ENCODE measurements around the gene AP3S1. TPM values are rescaled to one million over a fixed set of nuclear protein-coding genes. Genes with fewer than 3 reads are reported as not detected.
"Not testable (repeated sequence)": the region's sequence is repeated elsewhere in the genome, so short reads cannot be mapped to it uniquely, and the experiment has no call there.

AP3S1 gene
- total RNA-seq, 1 donor from 2014 or later: 73.2 TPM

DNA sequence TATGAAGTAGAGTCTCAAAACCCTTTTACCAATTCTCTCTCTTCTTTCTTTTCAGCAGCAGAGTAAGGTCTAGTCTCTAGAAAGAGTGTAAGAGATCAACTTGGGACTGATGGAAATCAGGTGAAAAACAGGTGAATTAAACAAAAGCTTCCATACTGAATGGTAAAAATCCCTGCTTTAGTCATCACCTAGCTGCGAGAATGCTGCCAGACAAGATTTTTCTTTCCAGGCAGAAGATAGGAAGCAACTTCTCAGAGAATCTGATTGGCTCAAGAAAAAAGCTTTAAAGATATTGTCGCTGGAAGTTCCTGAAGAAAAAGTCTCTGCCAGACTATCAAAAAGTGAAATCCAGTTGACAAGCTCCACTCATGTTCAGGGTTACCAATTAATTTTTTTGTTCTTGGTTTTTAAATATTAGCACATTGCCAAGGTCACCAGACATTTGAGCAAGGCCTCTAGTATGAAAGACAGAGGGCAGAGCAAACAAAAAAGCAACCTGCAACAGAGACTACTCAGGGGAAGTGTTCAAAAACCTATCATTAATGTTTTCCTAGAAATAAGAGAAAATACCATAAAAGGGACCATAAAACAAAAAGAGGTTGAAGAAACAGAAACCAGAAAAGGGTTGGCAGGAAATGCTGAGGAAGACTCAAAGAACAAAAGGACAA, 34.6 kb upstream of the AP3S1 start:
- no peak for DNase-seq (ENCODE audit: low read depth)
- no peak overlapping the region for H3K4me3 ChIP-seq (ENCODE audit: low read depth, low read length)
- TF ChIP-seq, protein P1, sequence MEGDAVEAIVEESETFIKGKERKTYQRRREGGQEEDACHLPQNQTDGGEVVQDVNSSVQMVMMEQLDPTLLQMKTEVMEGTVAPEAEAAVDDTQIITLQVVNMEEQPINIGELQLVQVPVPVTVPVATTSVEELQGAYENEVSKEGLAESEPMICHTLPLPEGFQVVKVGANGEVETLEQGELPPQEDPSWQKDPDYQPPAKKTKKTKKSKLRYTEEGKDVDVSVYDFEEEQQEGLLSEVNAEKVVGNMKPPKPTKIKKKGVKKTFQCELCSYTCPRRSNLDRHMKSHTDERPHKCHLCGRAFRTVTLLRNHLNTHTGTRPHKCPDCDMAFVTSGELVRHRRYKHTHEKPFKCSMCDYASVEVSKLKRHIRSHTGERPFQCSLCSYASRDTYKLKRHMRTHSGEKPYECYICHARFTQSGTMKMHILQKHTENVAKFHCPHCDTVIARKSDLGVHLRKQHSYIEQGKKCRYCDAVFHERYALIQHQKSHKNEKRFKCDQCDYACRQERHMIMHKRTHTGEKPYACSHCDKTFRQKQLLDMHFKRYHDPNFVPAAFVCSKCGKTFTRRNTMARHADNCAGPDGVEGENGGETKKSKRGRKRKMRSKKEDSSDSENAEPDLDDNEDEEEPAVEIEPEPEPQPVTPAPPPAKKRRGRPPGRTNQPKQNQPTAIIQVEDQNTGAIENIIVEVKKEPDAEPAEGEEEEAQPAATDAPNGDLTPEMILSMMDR (conservative IDR thresholded peaks at IDR 0.05; ENCODE audit: low read depth, low read length): no peak

DNA sequence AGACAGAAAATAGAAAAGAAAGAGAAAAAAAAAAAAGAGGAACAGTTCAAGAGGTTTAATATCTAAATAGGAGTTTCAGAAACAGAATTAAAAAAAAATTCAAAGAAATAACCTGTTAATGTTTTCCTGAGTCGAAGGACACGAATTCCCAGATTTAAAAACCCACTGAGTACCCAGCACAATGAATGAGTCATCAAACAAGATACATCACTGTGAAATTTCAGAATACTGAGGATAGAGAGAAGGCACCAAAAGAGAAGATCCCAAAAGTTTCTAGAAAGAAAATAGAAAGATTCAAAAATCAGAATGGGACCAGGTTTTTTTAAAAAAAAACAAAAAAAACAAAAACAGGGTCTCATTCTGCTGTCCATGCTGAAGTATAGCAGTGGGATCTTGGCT, 34.1 kb upstream of the AP3S1 start:
- H3K4me3 ChIP-seq (ENCODE audit: low read depth, low read length): no peak overlapping the region
- TF ChIP-seq, protein P1 (conservative IDR thresholded peaks at IDR 0.05; ENCODE audit: low read depth, low read length): no peak
- DNase-seq (ENCODE audit: low read depth): no peak

DNA sequence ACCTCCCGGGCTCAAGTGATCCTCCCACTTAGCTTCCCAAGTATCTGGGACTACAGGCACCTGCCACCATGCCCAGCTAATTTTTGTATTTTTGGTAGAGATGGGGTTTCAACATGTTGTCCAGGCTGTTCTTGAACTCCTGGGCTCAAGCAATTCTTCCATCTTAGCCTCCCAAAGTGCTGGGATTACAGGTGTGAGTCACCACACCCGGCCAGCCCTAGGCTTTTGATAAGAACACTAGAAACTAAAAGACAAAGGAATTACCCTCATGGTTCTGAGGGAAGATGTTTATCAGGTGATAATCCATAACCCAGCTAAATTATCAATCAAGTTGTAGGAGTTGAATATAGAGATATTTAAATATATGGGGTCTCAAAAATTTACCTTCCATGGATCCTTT, 33.7 kb upstream of the AP3S1 start:
- not testable (repeated sequence) for H3K4me3 ChIP-seq (ENCODE audit: low read depth, low read length); DNase-seq (ENCODE audit: low read depth)

DNA sequence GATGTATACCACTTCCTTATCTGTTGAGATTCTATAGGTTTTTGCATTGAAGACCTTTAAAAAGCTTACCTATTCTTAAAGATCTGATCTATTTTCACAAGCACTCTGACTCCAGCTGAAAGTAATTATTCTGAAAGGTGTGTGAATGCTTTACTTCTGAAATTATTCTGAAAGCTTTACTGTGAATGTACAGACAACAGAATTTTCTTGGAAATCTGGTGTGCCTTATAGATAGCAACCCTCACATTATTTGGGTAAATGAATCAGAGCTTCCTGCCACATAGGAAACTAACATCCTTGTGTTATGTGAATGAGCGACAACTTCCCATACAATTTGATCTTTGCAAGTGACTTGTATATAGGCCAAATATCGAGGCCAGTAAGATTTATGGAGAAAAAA, 31.8 kb upstream of the AP3S1 start:
- no peak for DNase-seq (ENCODE audit: low read depth)
- TF ChIP-seq, protein P1 (conservative IDR thresholded peaks at IDR 0.05; ENCODE audit: low read depth, low read length): no peak
- no peak overlapping the region for H3K4me3 ChIP-seq (ENCODE audit: low read depth, low read length)

DNA sequence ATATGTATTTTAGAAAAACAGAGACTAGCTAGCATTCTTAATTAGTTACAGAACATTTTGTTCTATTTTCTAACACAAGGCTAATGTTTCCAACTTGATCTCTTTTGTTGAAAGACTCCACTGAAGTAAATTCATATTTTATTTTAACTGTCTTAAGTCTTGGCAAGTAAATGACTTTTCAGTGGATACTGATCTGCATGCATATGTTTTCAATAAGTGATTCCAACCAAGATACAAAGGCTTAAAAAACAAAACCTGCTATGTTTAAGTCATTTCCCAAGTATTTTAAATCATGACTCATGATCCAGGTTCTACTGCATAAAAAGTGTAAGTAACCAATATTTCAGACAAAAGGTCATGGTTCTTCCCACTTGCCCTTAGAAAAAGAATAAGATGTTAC, 31.0 kb upstream of the AP3S1 start:
- TF ChIP-seq, protein P1 (conservative IDR thresholded peaks at IDR 0.05; ENCODE audit: low read depth, low read length): no peak
- H3K4me3 ChIP-seq (ENCODE audit: low read depth, low read length): no peak overlapping the region
- DNase-seq (ENCODE audit: low read depth): no peak

DNA sequence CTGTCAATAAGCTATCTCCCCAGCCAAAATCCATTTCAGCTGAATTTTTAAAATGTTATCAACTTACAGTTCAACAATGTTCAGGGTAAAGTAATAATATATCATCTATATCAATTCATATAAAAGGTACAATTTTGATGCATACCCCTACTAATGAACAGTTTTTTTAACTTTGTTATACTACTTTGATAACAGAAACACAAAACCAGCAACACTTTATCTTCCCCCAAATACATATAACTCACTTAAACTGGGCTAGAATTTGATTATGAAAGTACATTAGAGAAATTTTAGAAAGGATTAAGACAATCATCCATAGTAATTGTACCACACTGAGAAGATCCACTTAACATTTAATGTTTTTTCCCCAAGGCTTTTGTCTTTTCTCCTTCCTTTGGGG, 30.3 kb upstream of the AP3S1 start:
- TF ChIP-seq, protein P1 (conservative IDR thresholded peaks at IDR 0.05; ENCODE audit: low read depth, low read length): no peak
- DNase-seq (ENCODE audit: low read depth): no peak
- no peak overlapping the region for H3K4me3 ChIP-seq (ENCODE audit: low read depth, low read length)

DNA sequence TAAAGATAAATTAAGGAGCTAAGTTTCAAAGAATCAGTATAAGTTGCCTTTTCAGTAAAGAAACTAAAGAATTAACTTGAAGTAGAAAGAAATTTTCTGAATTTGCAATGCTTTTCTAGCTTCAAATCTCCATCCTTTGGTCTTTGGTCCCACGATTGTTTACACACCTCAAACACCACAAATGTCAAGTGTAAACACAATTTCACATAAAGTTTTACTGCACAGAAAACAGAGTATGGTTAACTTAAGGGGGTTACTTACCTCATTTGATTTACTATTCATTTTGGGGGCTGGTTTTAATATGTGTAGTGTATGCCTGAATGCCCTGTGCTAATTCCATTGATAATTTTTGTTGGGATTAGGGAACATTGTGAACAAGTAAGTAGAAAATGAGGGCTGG, 29.4 kb upstream of the AP3S1 start:
- TF ChIP-seq, protein P1 (conservative IDR thresholded peaks at IDR 0.05; ENCODE audit: low read depth, low read length): no peak
- H3K4me3 ChIP-seq (ENCODE audit: low read depth, low read length): no peak overlapping the region

More for the DNA sequence above, 29.4 kb upstream of the AP3S1 start:
- DNase-seq (ENCODE audit: low read depth): no peak
